HG02981 (cell line): ENCODE results near the gene LGR6.

Source experiments
- ATAC-seq: cut with Tn5 transposase; IDR thresholded peaks from one replicate; pipeline ENCODE4 v1.9.1; 2021; ENCODE audit warnings: mild to moderate bottlenecking, moderate library complexity; ENCODE audit not compliant: unreplicated experiment

The LGR6 gene

GRCh38 chr1:202215472-202216130 lies 22.0 kb downstream of the LGR6 start:
- no peak for ATAC-seq

GRCh38 chr1:202216691-202217090 lies 23.1 kb downstream of the LGR6 start:
- no peak for ATAC-seq

GRCh38 chr1:202217516-202217915 lies 23.9 kb downstream of the LGR6 start:
- no peak for ATAC-seq

DNA sequence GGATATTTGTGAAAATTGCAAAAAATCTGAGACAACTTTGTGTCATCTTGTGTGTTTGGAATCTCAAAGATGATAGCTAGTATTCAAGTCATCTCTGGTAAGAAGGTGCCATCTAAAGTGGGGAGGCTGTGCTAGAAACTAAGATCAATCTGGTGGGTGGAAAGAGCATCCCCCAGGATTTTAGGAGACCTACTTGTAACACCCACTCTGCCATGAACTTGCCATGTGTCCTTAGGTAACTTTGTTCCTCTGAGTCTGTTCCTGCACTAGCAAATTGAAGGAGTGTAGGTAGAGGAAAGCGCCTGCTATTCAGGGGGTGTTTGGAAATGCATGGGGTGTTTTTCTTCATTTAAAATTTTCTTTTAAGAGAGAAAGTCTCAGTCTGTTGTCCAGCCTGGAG lies 24.4 kb downstream of the LGR6 start:
- no peak for ATAC-seq

DNA sequence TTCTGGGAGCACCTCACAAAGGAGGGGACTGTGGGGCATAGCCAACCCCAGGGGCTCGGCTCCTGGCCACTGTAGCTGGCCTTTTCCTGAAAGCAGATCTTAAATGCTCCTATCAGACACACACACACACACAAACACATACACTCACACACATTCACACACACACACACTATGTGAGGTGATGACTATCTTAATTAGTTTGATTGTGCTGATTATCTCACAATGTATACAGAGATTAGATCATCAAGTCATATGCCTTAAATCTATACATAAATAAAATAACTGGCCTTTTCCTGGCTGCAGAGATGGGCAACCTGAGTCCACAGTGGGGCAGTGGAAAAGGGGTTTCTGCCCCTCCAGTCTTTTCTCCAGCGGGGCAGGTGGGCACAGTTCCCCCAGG lies 27.1 kb downstream of the LGR6 start:
- no peak for ATAC-seq

- no peak for ATAC-seq
These were observed 28.6 kb downstream of the LGR6 start for GRCh38 chr1:202221911-202222909.

DNA sequence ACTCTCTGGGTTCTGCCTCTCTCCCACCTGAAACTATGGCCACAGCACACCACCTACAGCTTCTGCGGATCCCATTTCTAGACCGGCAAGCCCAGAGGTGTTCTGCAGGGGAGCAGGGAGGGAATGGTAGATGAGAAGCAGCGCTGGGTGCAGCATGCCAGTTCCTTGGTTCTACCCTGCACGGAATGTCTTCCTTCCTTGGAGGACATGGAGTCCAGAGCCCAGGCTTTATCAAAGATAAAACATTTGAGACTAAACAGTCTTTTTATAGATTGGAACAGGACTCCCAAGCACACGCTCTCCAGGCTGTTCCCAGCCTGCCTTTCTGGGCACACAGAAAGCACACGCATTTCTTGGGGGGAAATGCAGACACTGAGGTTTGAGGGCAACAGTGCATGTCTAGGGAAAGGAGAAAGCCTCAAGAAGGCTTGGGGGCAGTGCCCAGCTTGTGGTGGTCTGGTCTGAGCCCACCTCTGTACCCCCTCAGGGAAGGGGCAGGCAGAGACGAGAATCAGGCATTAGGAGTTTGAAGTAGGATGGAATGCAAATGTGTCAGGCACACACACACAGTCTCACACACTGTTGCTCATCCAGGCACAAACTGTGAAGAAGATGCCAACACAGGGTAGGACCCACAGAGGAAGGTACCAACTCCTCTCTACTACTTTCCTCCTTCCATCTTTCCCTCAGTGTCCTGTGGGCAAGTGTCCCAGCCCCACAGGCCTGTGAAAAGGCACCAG lies 29.7 kb downstream of the LGR6 start:
- ATAC-seq: no peak

- ATAC-seq: no peak
These were observed 30.9 kb downstream of the LGR6 start for GRCh38 chr1:202224453-202224852.

- no peak for ATAC-seq
These were observed 31.5 kb downstream of the LGR6 start for GRCh38 chr1:202225131-202225530.

DNA sequence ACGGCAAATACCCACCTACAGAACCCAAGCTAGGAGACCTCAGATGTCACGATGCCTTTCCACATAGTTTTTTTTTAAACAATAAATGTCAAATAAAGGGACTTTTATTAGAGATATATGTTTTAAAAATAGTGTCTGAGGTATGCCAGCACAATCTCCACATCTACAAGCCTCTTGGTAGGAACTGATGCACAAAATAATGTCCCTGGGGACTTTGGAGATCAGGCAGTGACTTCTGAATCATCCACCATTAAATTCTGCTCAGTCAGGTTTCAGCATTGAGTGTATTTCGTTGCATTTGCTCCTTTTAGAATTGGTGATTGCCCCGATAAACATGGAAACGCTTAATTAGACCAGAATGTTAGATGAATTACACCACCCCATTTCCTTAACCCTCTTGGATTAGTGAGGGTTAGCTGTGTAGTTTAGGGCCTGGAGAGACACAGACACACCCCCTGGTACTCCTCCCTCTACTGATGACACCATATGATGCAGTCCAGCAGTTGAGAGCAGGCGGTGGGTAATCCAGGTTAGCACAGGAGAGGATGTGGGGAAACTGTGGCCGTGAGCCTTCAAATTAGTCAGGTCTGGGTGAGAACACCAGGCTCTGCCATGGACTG lies 33.6 kb downstream of the LGR6 start:
- ATAC-seq: no peak

DNA sequence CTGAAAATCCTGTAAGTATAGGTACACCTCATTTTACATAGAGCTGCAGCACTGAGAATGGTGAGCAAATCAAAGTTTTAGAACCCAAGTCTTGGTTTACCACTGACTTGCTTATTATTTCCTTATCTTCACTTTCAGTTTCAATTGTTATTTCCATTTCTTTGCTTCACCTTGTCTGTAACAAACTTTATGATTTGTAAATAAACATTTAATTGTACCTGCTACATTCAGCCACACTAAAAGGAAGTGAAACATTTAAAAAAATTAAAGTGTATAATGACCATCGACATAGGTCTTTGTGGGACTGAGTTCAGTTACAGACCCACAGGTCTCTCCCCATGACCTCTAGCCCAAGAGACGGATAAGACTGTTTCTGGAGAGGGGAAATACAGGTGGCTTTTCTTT lies 34.4 kb downstream of the LGR6 start:
- no peak for ATAC-seq

DNA sequence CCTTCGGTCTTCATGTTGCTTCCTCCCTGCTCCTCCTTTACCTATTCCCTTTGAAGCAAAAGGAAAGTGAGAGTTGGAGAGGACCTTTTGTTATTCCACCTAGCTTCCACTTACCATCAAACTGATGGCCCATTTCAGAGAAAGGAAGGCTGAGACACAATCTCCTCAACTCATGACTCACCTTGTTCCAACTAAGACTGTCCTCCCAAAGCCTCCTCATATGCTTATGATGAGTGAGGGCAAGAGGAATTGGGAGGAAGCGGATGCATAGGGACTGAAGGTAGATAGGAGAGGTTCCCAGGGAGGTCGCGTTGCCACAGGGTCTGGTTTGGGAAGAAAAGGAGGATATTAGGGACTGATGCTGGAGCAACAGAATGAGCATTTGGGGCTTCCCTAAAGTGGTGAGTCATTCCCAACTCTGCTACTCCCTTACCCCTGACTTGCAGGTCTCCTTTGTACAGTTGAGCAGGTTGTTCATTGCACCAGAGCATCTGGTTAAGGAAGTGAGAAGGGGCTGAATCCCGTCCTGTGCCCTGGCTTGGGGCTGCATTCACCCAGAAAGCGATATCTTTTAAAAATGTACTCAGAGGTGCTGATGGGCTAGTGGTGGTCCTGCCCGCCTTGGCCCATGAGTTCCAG lies 35.0 kb downstream of the LGR6 start:
- no peak for ATAC-seq

DNA sequence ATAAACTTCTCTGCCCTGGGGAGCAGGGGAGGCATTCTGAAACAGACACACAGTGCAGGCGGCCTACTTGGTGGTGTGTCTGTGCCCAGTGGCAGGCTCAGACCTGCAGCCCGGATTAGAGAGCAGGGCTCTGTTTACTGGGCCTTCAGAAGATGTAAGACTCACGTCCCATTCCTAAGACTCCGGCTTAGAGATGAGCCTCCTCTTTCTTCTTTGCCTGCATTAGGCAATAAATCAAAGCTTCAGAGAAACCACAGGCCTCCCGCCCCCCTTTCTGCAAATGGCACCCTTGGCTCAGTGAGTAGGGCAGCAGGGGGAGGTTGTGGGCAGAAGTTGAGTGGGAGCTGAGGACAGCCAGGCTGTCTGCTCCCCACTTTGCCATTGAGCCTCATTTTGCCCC lies 35.8 kb downstream of the LGR6 start:
- ATAC-seq: no peak

GRCh38 chr1:202230061-202230938 lies 36.7 kb downstream of the LGR6 start:
- no peak for ATAC-seq

GRCh38 chr1:202230939-202231645 lies 37.5 kb downstream of the LGR6 start:
- no peak for ATAC-seq

DNA sequence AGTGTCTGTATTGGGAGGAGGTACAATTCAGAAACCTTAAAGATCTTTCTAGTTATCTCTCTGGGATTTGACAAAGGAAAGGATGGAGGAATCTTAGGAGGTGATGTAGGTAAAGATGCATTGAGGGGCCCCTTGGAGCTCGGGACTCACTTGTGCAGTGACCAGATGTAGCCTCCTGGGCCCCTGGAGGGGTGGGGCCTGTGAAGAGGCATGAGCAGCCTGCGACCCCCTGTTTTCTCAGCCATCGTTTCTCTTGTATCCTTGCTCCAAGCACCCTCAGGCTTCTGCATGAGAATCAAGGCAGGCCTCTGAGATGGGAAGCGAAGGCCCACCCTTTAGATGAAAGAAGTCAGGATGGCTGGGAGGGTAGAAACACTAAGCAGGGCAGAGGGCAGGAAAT lies 39.6 kb downstream of the LGR6 start:
- ATAC-seq: no peak

GRCh38 chr1:202233804-202234203 lies 40.2 kb downstream of the LGR6 start:
- ATAC-seq: no peak

DNA sequence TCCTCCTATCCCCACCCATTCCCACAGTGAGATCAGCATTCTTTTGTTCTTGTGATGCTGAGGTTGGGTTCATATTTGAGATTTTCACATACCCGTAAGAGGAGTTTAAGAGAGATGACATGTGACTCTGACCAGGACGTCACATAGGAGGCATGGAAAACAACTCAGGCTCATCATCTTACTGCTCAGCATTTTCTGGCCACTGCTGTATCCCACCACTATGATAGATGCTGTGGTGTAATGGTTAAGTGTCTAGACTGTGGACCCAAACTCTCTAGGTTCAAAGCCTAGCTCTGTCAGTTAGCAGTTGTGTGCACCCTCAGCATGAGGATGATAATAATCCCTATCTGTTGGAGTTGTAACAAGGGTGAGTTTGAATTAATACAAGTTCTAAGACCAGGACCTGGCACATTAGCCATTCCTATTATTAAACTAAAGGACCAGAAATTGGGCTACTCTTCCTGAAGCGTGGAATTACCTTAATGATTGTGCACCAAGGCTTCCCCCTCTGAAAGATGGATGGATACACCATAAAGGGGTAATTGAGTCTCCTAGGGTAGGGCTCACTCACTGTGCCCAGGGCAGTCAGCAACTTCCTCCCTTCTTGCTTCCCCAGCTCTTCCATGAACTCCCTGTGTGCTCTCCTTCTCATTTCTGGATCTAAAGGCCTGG lies 40.9 kb downstream of the LGR6 start:
- ATAC-seq: no peak
